ENCODE results near the gene ATG16L2.
"Not testable (repeated sequence)": the region's sequence is repeated elsewhere in the genome, so short reads cannot be mapped to it uniquely, and the experiment has no call there.

Gene ATG16L2

DNA sequence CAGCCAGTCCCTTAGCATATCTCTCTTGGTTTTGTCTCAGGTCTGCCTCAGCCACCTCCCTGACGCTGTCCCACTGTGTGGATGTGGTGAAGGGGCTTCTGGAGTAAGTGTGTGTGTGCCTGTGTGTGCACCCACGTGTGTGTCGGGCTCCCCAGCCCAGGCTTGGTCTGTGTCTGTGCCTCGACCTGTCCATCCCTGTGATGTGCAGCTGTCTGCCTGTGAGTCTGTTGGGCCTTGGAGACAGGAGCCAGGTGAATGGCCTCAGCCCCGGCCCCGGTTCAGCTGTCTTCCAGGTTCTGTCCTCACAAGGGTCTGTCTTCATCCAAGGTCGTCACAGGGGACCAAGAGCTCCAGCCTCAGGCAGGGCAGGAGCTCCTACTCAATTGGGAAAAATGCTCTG, 9.8 kb downstream of the ATG16L2 start:
- peak overlapping the region in 1 of 2 donors; percentile 93 for H3K27ac Mint-ChIP-seq
- H3K27me3 Mint-ChIP-seq = no peaks in the 10 kb centered on the region
- no peak overlapping the region for H3K4me3 Mint-ChIP-seq
- no peak for DNase-seq
- no peak for ATAC-seq
- H3K4me1 Mint-ChIP-seq = peaks cover 52% of the 10 kb centered on the region
- no peaks in the 10 kb centered on the region for H3K9me3 Mint-ChIP-seq

DNA sequence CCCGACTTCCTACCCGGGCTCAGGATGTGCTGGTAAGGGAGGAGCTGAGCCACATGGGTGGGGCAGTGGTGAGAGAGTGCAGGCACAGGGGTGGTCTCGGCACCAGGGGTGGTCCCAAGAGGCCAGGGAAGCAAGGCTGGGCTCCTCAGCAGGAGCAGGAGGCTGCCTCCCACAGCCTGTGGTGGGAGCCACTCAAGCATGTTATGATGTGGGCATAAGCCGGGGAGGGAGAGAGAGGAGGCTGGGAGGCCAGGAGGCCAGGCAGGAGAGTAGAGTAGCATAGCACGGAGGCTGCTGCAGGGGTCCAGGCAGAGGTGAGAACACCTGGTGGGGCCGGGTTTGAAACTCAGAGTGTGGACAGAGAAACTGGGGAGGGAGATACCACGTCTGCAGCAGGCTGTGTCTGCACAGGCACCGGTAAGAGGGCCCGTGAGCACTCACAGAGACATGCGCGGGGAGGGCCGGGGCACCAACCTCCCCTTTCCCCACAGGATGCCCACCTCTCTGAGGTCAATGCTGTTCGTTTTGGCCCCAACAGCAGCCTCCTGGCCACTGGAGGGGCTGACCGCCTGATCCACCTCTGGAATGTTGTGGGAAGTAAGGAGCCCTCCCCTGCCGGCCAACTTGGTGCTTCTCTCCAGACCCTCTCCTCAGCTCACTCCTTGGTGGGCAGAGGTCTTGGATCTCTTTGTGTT, 10.7 kb downstream of the ATG16L2 start:
- DNase-seq = no peak
- Mint-ChIP-seq H3K27ac (peak overlapping the region; percentile 77 to 91), H3K9me3 (no peaks in the 10 kb centered on the region), H3K4me3 (no peak overlapping the region), H3K4me1 (peaks cover 49% of the 10 kb centered on the region), H3K27me3 (no peaks in the 10 kb centered on the region)
- ATAC-seq = no peak

DNA sequence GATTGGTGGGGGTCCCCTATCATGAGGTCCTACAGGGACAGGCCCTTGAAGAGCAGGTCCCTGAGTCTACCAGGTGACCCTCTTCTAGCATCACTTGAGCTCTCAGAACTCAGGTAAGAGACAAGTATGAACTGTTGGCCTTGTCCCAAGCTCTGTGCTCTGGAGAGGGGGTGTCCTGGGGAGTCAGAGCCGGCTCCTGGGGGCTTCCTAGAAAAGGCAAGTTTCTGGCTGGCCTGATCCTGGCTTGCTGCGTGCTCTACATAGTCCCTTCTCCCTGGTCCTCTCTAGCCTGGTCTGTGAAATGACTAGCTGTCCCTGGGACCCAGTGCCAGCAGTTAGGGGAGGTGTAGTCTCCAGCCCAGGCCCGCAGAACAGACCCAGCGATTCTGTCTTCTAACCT, 11.4 kb downstream of the ATG16L2 start:
- H3K9me3 Mint-ChIP-seq = no peaks in the 10 kb centered on the region
- no peaks in the 10 kb centered on the region for H3K27me3 Mint-ChIP-seq
- ATAC-seq (no peak), DNase-seq (no peak)
- no peak overlapping the region for H3K4me3 Mint-ChIP-seq
- H3K4me1 Mint-ChIP-seq = peaks cover 43% of the 10 kb centered on the region
- H3K27ac Mint-ChIP-seq = peak overlapping the region in 1 of 2 donors; percentile 91

DNA sequence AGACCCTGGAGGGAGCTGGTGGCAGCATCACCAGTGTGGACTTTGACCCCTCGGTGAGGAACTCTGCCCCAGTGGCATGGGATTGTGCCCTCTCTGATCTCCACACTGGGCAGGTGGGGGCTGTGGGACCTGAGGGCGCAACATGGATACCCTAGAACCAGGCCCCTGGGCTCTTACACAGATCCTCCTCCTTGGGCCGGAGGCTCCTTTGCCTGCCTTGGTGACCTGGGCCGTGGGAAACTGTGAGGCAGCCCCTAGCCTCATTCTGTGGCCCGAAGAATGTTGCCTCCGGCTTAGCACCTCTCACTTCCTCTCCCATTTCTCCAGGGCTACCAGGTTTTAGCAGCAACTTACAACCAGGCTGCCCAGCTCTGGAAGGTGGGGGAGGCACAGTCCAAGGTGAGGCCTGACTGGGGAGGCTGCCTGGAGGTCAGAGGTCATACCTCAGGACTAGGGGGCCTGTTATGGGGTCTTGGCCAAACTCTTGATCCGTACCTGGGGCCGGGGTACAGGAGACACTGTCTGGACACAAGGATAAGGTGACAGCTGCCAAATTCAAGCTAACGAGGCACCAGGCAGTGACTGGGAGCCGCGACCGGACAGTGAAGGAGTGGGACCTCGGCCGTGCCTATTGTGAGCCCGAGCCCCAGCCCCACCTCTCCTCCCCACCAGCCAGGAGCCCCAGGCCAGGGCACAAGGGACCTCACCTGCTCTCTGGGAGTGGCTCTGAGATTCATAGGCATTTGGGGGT, 12.2 kb downstream of the ATG16L2 start:
- peak overlapping the region in 1 of 2 donors; percentile 60 for H3K27ac Mint-ChIP-seq
- ATAC-seq = no peak
- H3K27me3 Mint-ChIP-seq = no peaks in the 10 kb centered on the region

DNA sequence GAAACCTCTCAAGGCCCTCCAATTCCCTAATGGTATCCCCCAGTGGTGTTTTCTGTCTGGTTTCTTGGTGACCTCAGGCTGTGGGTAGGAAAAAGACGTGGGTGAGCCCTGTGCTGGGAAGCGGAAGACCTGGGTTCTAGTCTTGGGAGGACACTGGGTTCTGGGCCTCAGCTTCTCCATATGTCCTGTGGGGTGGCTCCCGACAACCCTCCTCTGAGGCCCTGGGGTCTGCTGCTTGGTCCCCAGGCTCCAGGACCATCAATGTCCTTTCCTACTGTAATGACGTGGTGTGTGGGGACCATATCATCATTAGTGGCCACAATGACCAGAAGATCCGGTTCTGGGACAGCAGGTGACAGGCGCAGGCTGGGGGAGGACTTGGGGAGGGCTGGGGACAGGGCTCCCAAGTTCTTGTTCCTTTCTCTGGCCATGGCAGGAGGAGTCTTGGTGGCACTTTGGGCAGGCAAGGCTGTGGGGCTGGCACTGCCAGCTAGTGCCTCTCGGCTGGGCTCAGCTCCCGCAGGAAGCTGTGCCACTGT, 12.8 kb downstream of the ATG16L2 start:
- H3K9me3 Mint-ChIP-seq = no peaks in the 10 kb centered on the region
- ATAC-seq = no peak
- DNase-seq = no peak
- H3K4me1 Mint-ChIP-seq = peaks cover 43% of the 10 kb centered on the region
- H3K27me3 Mint-ChIP-seq = no peaks in the 10 kb centered on the region
- no peak overlapping the region for H3K4me3 Mint-ChIP-seq
- peak overlapping the region in 1 of 2 donors; percentile 60 for H3K27ac Mint-ChIP-seq

More for the DNA sequence above, 12.2 kb downstream of the ATG16L2 start:
- peaks cover 38% of the 10 kb centered on the region for H3K4me1 Mint-ChIP-seq
- no peak overlapping the region for H3K4me3 Mint-ChIP-seq
- DNase-seq = no peak
- H3K9me3 Mint-ChIP-seq = no peaks in the 10 kb centered on the region

DNA sequence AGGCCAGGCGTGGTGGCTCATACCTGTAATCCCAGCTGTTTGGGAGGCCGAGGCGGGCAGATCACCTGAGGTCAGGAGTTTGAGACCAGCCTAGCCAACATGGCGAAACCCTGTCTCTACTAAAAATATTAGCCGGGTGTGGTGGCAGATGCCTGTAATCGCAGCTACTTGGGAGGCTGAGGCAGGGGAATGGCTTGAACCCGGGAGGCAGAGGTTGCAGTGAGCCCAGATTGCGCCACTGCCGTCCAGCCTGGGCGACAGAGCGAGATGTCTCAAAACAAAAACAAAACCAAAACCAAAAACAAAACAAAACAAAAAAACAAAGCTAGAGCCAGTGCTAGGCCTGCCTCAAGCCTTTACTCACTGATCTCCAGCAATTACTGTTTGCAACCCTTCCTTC, 13.4 kb downstream of the ATG16L2 start:
- not testable (repeated sequence) for H3K4me3 Mint-ChIP-seq

DNA sequence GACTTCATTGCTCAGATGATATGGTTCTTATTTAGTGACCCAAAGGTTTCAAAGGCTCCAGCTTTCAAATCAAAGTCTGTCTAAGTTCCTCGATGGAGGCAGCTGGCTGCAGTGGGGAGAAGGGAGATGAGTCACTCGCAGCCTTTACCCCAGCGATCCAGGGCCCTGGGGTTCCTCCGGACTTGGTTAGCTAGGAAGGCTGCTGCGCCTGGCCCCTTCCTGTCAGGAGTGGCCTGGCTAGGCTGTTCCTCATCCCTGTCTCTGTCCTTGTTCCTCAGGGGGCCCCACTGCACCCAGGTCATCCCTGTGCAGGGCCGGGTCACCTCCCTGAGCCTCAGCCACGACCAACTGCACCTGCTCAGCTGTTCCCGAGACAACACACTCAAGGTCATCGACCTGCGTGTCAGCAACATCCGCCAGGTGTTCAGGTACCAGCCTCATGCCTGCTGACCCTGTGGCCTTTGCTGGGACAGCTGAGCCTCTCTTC, 13.9 kb downstream of the ATG16L2 start:
- H3K4me3 Mint-ChIP-seq = no peak overlapping the region
- H3K9me3 Mint-ChIP-seq = no peaks in the 10 kb centered on the region
- no peak for ATAC-seq
- H3K27me3 Mint-ChIP-seq = no peaks in the 10 kb centered on the region
- peak overlapping the region; percentile 30 to 66 for H3K27ac Mint-ChIP-seq
- no peak for DNase-seq
- peaks cover 36% of the 10 kb centered on the region for H3K4me1 Mint-ChIP-seq

More for the DNA sequence above, 13.4 kb downstream of the ATG16L2 start:
- Mint-ChIP-seq H3K4me1 (peaks cover 41% of the 10 kb centered on the region), H3K27ac (peak overlapping the region; percentile 30 to 60)
- DNase-seq, H3K9me3 Mint-ChIP-seq, H3K27me3 Mint-ChIP-seq, ATAC-seq: not testable (repeated sequence)

DNA sequence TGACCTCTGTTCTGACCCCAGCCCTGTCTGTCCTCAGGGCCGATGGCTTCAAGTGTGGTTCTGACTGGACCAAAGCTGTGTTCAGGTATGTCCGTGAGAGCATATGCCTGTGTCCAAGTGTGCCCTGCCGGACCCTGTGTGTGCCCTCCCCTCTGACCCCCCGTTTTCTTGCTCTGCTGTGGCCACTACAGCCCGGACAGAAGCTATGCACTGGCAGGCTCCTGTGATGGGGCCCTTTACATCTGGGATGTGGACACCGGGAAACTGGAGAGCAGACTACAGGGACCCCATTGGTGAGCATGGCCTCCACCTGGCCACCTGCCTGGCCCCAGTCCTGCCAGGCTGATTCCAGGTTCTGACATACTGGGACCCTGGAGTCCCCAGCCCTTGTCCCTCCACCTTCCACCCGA, 14.5 kb downstream of the ATG16L2 start:
- H3K27me3 Mint-ChIP-seq = no peaks in the 10 kb centered on the region
- peaks cover 31% of the 10 kb centered on the region for H3K4me1 Mint-ChIP-seq
- no peak overlapping the region for H3K4me3 Mint-ChIP-seq
- H3K9me3 Mint-ChIP-seq = no peaks in the 10 kb centered on the region
- H3K27ac Mint-ChIP-seq = no peak overlapping the region
- DNase-seq = no peak
- ATAC-seq = no peak

DNA sequence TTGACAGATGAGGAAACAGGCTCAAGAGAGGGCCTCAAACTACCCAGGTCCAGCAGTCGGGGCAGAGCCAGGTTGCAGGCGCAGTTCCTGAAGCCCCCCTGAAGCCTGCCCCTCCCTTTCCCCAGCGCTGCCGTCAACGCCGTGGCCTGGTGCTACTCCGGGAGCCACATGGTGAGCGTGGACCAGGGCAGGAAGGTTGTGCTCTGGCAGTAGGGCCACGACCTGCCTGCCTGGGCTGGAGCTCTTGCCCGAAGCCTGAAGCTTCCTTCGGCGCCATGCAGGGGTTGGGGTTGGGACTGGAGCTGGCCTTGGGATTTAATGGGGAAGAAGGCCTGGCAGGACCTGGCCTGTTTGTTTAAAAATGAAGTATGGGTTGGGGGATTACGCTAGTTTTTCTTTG, 15.0 kb downstream of the ATG16L2 start:
- H3K27ac Mint-ChIP-seq = peak overlapping the region in 1 of 2 donors; percentile 63
- no peak overlapping the region for H3K4me3 Mint-ChIP-seq
- H3K27me3 Mint-ChIP-seq = no peaks in the 10 kb centered on the region
- ATAC-seq = no peak
- H3K9me3 Mint-ChIP-seq = no peaks in the 10 kb centered on the region
- DNase-seq = no peak
- peaks cover 29% of the 10 kb centered on the region for H3K4me1 Mint-ChIP-seq

DNA sequence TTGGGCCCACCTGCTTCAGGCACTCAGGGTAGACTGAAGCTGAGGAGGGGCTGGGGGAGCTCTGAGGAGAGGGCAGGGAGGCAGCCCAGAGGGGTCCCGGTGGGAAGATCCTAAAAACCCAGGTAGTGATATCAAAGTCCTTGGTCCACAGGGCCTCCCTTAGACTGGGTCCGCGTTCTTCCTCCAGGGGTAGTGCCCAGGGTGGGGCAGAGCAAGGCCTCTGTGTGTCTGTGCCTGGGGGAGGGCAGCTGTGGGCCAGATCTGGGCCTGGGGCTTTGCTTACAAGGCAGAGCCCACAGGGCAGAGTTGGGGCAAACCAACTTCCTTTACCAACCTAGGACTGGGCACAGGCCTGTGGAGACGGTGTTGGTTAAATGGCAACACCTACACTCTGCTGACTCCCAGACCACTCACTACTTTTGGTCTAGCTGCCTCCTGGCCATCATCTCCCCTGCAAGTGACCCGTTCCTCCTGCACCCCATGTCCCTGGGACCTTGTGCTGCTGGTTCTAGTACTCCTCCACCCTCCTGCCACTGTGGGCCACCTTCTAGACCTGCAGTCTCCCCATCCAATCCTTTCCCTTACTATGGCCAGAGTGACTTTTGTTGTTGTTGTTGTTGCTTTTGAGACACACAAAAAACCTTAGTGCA, 15.8 kb downstream of the ATG16L2 start:
- no peaks in the 10 kb centered on the region for H3K9me3 Mint-ChIP-seq
- H3K27ac Mint-ChIP-seq = peak overlapping the region; percentile 82 to 92
- peaks cover 30% of the 10 kb centered on the region for H3K4me1 Mint-ChIP-seq
- no peaks in the 10 kb centered on the region for H3K27me3 Mint-ChIP-seq
- H3K4me3 Mint-ChIP-seq = no peak overlapping the region
- DNase-seq (no peak), ATAC-seq (no peak)

DNA sequence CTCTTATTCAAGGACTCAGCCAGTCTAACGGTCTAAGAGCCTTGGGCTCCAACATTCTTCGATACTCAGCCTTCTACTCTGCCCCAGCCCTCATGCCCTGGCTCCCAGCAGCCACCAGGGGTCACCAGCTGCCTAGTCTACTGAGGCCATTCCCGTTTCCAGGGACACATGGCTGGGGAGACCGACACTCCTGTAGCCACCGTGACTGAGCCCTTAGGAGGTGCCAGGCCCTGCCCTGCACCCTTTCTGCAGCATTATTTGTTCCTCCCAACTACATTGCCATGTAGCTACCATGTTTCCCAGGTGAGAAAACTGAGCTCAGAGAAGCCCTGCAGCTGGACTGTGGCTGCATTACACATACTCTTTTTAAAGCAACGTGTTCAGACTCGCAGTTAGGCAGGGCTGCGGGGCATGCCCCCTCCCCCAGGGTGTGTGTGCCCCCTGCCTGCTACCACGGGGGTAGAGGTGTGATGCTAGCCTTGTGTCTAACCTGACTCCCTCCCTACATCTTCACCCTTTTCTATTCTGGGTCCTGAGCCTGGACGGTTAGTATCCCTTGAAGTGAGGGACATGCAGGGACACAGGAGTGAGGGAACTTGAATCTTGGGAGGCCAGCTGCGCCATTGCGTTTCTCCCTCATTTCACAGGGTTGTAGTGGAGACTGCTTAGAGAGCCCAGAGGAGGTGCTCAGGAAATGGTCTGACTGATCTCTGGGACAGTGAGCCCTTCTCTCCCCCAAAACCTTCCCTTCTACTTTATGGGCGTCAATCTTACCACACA, 17.5 kb downstream of the ATG16L2 start:
- Mint-ChIP-seq H3K9me3 (no peaks in the 10 kb centered on the region), H3K4me1 (peaks cover 34% of the 10 kb centered on the region), H3K4me3 (no peak overlapping the region), H3K27ac (peak overlapping the region in 1 of 2 donors; percentile 27), H3K27me3 (no peaks in the 10 kb centered on the region)
- peak; percentile 64 for ATAC-seq
- peak; percentile 40 to 52 for DNase-seq

DNA sequence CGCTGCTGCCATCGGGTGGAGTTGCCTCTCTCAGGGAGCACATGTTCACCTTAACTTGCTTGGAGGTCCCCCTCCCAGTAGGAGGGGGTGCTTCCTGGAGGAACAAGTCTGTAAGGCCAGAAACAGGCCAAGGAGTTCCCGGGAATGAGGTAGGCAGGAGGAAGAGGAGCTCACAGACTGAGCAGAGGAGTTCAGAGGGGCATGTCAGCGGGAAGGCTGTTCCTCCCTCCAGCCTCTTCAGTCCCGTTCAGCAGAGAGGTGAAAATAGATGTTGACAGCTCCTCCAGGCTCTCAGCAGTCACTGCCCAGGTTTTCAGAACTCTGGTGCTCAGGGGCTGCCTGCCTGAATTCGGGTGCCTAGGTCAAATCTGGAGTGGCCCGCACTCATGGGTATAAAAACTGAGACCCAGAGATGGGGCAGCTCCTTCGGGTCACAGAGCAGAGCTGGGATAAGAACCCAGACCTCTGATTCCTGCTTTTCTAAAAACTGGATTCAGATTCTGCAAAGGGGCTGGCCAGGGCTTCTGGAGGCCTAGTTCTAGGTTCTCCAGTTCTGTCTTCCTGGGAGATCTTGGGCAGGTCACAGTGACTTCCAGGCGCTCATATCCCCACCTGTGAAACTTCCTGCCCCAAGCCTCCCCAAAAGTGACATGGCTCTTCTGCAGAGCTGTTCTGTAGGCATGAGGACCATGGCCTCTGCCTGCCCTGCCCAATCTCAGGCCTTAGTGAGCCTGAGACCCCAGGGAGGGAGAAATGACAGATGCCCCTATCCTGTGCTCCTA, 18.3 kb downstream of the ATG16L2 start:
- H3K27me3 Mint-ChIP-seq = no peaks in the 10 kb centered on the region
- no peak for ATAC-seq
- no peak overlapping the region for H3K4me3 Mint-ChIP-seq
- no peaks in the 10 kb centered on the region for H3K9me3 Mint-ChIP-seq
- H3K4me1 Mint-ChIP-seq = peaks cover 28% of the 10 kb centered on the region
- DNase-seq = no peak
- peak overlapping the region in 1 of 2 donors; percentile 93 for H3K27ac Mint-ChIP-seq

DNA sequence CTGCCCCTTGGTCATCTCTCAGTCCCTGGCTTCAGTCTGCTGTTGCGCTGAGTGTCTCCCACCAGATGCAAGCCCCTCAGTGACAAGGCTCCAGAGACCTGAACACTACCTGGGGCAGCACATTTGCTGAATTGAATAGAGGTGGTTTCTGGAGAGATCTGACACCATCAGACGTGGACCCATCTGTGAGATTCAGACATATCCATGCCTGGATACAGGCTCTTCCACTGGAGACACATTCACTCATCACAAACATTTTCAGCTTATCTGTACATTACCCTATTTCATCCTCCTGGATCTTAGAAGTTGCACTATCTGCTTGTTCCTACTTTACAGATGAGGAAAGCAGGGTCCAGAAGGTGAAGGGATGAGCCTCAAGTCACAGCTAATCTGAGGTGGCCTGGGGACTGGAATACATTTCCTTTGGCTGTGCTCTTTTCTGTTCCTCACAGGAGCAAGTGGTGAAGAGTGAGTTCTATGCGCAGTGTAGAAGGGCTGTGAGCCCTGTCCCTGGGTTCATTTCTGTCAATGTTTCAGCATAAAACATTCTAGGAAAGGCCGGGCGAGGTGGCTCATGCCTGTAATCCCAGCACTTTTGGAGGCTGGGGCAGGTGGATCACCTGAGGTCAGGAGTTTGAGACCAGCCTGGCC, 19.0 kb downstream of the ATG16L2 start:
- ATAC-seq (no peak), DNase-seq (no peak)
- no peaks in the 10 kb centered on the region for H3K9me3 Mint-ChIP-seq
- H3K27ac Mint-ChIP-seq = peak overlapping the region; percentile 8 to 67
- no peaks in the 10 kb centered on the region for H3K27me3 Mint-ChIP-seq
- peaks cover 23% of the 10 kb centered on the region for H3K4me1 Mint-ChIP-seq
- H3K4me3 Mint-ChIP-seq = no peak overlapping the region
